Stimulated activated CD4-positive, alpha-beta T cell treated with anti-CD3 and anti-CD28 coated beads, Interleukin-12 subunit alpha, Interleukin-12 subunit beta, amount 100 ng/mL, for 4 hours (primary cell): ENCODE measurements around the gene RNASEH2B.

Experiments
- DNase-seq: peaks from one replicate; pipeline ENCODE4 v3.0.0-alpha.2; 2020

Gene RNASEH2B

DNA sequence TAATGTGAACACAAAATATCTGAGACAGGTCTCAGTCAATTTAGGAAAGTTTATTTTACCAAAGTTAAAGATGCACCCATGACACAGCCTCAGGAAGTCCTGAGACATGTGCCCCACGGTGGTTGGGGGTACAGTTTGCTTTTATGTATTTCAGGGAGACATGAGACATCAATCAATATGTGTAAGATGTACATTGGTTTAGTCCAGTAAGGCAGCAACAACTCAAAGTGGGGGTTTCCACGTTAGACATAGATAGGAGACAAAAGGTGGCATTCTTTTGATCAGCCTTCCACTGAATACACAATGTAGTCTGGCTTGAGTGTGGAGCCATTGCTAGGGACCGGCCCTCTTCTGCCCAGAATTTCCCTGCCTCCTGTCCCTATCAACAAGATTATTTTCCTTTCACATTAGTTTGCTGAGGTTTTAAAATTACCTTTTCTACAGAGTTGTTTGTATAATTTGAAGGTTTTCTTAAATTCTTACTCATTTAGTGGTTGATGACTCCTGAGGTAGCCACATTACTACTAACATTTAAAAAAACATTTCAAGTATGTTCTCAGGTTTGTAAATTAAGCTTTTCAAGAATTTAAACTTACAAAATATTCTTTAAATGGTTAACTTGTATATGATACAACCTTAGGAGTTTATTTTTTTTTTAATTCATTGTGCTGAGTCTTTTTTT lies 33.2 kb downstream of the RNASEH2B start:
- no peak for DNase-seq

DNA sequence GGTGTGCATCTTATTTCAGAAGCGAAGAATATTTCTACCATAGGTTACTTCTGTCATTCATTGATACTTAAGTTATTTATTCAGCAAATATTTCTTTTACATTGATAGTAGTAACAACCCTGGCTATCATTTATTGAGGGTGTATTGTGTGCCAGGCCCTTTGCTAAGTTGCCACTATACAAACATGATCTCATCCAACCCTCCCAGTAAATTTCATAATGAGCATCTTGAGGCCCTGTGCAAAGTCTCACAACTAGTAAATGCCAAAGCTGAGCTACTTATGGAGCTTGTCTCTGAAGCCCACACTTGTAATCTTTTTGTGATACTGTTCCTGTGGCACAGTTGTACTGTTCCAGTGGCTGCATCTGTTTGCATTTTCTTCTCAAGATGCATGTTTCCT lies 36.1 kb downstream of the RNASEH2B start:
- no peak for DNase-seq

DNA sequence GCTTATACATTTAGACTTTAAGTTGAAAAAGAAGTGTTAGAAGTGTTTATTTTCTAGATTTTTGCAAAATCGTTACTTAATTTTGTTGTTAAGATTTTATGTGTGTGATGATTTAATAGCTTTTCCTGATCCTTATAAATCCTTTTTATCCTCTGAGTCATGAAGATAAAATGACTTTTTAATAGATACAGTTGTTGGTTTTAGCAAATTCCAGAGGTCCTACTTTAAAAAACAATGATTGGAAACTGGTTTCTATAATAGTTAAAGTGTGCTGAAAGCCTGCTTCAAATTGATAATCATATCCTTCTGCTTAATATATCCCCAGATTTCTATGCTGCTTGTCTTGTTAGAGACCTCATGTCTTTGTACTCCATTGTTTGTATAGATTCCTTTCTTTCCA lies 39.0 kb downstream of the RNASEH2B start:
- DNase-seq = no peak

DNA sequence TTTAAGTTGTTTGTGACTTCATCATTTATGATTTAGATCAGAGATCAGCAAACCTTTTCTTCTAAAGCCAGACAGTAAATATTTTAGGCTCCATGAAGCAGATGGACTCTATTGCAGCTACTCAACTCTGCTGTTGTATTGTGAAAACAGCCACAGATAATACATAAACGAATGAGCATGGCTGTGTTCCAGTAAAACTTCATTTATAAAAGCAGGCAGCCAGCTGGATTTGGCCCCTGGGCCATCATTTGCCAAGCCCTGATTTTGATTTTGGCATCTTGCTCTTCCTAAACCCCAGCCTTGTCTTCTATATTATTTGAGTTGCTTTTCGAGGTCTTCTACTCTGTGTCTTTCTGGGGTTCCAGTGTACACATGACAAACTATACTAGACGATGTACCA lies 41.3 kb downstream of the RNASEH2B start:
- no peak for DNase-seq

DNA sequence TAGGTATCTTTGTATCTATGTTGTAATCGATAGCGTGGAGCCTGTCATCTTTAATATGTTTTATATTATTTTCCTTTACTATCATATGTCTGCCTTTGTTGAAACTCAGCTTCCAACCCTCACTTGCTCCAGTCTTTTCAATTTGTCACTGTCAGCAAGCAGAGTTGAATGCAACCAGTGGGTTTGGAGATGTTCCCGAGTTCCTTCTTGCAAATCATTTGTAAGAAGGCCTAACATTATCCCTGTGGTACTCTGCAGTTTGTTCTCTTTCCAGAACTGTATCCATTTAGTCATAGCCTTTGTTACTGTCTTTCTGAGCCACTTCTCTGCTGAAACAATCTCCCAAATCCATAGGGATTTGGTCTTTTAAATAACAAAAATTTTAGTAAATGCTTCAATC lies 41.8 kb downstream of the RNASEH2B start:
- DNase-seq = no peak

DNA sequence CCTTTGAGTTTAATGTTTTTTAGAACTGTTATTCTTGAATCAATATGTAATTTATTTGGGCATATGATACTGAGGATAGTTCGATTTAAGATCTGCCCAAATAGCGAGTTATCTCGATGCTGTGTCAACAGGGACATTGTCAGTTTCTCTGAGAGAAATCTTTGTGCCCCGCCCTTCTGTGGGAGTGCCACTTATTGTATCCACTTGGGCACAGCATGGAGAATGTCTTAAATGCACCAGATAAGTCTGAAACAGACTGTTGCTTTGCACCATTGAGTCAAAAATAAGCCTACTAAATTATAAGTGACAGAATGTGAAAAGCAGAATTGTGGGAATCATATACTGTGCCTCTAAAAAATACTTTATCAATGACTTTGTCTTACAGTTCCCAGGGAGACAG lies 45.6 kb downstream of the RNASEH2B start:
- DNase-seq = no peak

DNA sequence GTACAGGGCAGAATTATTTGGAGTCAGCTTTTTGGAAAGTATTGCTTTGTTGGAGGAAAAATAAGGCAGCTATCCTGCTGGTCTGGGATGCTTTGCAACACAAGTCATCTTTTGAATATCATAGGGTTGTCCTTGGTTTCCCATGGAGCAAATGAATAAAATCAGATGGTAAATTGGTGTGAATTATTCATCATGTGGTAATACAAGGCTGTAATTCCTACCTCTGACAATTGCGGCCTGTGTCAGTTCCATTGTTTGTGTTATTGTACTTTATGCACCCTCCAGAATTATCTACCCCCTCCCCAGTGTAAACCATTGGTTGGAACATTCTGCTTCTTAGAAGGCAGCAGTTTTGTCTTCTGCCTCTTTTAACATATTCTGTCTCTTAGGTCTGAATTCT lies 46.2 kb downstream of the RNASEH2B start:
- no peak for DNase-seq

DNA sequence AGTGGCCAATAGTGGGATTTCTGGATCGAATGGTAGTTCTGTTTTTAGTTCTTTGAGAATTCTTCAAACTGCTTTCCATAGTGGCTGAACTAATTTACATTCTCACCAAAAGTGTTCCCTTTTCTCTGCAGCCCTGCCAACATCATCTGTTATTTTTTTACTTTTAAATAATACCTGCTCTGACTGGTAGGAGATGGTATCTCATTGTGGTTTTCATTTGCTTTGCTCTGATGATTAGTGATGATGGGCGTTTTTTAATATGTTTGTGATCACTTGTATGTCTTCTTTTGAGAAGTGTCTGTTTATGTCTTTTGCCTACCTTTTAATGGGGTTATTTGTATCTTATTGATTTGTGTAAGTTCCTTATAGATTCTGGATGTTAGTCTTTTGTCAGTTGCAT lies 48.0 kb downstream of the RNASEH2B start:
- DNase-seq = no peak

DNA sequence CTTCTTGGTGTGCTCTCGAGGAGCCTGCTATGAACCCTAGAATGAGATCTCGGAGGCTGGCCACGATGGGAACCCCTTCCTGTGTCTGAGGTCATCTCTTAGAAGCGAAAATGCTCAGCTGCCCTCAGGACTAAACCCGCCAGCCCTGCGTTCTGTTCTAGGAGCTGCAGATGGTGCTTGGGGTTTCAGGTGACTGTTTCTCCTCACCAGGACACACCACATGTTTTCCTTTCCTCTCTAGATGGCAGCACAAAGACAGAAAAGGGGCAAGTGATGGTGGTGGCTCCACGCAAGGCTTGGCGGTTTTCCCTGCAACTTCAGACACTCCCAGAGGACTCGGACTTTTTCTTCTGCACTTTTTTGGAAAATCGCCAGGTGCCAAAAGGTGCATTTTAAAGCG lies 60.1 kb downstream of the RNASEH2B start:
- DNase-seq = no peak

DNA sequence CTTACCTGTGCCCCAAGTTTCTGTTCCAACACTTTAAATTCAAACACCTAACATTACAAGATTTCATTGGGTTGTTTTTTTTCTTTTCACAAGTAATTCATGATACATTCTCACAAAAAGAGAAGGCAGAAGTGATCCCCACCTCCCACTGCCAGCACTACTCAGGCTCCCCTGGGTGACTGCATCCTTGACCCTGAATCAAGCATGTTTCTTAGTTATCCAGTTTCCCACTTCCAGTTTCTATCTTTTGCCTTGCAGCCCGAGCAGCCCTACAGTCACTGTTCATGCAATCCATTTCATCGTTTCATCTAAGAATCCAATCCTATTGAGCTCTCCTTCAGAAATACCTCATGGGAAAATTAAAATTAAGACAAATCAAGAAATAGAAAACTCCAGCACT lies 61.4 kb downstream of the RNASEH2B start:
- DNase-seq = no peak

DNA sequence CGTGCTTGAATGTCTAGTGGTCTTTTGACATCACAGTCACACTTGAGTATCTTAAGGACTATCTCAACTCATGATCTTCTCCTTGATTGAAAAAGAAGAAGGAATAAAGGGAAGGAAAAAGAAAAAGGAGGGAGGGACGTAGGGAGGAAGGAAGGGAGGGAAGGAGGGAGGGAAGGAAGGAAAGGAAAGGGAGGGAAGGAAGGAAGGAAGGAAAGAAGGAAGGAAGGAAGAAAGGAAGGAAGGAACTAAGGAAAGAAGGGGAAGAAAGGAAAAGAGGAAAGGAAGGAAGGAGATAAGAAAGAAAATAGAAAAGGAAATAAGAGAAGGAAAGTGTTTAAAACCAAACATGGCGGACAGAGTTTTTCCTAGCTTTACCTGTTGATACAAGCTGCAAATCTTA lies 64.7 kb downstream of the RNASEH2B start:
- no peak for DNase-seq

DNA sequence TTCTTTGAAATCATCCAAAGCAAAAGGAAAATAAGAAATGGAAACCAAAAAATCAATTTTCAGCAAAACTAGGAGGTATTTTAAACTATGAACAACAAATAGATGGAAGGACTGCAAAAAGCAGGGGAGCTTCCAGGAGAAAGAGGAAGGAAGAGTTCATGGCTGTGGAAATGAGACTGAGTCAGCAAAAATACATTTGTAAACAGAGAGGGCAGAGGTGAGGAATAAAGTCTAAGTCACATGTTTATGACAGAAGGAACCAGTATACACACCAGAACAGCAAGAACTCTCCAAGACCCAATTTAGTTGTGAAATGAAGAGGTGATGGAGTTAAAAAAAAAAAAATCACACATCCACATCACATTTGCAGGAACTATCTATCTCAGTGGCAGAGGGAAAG lies 69.6 kb downstream of the RNASEH2B start:
- DNase-seq = no peak

DNA sequence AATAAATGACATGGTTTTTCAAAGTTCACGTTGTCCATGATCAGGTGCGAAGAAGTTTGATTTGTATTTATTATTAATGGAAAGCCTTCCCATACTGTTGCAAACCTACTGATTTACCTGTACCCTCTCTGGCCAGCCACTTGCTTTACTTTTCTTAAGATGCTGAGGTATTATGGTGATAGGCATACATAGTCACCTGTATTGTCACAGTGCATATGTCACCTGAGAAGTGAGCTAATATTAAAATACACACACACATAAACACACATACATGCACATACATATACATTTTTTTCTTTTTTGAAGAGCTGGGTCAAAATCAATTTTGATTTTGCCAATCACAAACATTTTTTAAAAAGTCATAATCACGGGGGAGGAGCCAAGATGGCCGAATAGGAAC lies 72.1 kb downstream of the RNASEH2B start:
- DNase-seq = no peak

DNA sequence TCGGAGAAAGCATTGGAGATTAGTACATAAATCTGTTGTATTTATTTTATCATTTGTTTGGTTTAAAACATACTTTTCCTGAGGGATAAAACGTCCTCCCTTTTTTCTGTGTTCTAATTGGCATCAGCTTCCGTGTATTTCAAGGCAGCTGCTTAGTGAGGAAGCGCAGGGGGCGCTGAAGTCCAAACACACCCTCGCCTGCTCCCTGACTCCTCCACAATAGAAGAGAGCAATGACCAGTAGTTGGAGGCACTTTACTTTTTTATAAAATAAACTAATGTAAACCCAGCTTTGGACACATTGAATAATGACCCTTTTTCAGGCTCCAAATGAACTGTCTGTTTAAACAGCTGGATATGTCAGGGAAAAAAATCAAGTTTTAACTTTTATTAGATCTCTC lies 79.9 kb downstream of the RNASEH2B start:
- no peak for DNase-seq

DNA sequence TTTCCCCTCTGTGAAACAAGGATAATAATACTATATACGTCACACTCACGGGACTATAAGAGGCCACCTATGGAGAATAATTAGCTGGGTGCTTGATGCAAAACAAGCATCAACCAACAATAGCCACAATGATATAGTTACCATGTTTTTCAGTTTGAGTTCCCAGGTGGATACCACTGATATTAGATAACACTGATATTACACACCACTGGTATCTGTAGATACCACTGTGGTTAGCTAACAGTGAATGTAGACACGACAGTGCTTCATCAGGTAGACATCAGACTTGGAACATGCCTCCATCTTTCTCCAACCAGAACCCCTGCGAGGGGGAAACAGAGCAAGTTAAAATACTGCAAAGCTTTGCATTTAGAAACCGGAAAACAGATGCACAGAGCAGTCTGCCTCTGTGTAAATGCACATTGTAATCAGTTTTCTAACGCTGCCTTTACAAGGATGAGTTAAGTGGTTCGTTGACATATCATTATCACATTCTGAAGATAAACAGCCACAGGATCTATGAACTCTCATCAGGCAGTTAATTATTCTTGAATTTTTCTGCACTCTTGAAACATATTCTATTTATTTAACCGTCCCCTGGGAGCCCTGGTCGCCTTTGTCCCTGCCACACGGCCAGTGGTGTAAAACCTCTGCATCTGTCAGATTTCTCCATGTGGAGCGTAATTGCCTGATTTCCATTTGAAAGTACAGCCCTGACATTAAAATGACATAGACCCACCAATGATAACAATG lies 80.7 kb downstream of the RNASEH2B start:
- no peak for DNase-seq

DNA sequence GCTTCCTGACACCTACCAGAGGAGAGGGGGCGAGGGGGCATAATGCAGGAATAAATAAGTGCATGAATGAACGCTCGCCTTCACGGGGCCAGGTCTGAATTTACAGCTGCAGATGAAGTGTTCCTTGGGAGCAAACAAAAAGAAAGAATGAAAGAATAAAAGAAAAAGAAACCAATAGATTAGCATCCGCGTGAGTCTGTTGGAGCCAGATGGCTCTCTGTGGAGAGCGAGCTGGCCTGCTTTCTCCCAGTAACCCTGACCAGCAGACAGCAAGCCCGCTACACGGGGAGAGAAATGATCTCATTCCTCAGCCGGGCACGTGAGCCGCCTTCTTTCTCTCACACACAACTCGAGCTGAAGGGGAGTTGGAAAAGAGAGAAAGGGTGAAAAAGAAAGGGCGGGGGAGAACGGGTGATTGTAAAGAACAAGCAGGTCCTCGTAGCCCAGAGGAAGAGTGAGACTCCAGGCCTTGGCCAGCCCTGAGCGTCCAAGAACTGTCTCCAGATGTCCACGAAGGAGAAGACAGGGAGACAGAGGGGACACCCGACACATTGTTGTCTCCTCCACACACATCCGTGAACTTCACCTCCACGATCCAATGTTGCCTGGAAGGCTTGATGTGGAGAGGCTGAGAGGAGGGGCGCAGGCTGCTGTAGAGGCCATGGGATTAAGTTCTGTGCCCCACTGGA lies 81.4 kb downstream of the RNASEH2B start:
- DNase-seq = no peak

DNA sequence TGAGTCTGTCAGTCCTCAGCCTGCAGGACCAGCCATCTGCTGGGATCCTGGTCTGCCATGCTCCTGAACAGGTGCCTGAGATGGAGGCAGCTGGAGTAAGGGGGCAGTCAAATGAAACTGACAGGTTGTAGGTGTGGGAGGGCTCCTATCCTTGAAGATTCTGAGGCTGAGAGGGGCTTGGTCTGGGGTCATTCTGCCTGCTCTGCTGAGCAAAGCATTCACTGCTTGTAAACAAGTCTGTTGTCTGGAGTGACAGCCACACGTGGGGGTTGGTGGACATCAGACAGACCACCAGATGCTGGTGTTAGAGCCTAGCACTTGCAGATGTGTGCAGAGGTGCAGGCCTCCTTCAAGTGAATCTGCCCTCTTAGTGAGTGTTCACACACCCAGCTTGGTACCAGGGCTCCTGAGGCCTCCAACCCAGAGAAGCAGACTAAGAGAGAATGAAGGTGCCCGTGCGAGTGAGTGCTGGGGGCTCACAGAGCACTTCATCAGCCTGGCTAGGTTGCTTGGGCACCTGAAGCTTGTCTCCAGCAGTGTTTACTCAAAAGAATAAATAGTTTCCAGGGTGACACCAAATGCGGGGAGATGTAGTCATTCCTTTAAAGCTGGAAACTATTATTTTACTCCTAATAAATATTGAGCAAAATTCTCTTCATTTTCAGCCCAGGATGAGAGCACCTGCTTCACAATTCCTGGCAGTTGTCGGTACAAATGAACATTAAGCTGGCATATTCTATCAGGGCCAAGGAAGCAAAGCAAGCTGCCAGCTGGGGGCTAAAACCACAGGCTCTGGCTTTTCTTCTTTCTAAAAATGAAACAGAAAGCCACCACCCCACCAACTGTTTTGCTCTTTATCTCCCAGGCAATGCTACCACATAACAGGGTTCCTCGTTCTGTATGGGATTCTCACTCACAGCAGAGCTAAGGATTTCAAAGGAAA lies 82.3 kb downstream of the RNASEH2B start:
- no peak for DNase-seq

DNA sequence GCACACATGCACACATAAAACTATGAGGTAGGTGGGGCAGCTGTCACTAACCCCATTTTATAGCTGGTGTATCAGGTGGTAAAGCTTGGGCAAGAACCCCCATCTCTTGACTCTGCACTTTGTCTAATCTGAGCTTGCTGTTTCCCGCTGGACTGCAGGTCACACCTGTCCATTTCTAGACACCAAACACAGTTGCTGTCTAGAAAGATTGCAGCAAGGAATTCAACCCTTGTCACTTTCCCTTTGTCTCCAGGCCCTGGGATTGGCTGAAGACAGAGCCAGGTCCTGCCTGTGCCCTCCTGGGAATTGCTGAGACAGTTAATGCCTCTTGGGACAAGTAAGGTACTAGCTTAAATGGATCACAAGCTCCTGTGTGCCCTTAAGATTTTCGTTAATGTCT lies 83.8 kb downstream of the RNASEH2B start:
- DNase-seq = no peak

DNA sequence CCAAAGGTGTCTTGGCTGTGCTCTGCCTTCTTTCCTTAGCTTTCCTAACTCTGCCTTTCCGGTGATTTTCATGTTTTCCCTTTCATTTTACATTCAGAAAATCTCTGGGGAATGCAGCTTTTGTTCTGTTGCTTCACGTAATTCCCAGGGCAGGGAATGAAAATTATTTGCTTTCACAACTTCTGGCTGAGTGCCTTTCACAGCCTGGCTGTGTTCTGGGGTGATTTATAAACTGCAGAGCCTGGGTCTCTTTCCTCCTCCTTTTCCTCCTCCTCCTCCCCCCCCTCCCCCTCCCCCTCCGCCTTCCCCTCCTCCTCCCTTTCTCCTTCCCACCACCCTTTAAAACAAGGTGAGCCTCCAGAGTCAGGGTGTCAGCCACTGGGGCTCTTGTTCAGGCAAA lies 84.3 kb downstream of the RNASEH2B start:
- DNase-seq = no peak

DNA sequence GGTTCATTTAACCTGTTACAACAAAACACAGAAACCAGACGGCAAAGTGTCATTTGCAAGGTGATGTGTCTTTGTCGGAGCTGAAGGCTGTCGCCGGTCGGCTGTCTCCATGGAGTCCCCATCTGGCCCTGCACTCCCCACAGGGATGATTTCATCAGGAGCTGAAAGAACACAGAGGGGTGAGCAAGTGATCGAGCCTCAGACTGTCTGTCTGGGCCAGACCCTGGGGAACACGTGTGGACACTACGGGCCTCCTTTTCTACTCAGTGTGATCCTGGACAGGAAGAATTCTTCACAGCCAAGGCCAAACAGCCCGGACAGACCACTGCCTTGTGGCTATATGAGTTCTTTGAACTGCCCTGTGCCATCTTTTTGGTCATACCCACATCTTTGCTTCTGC lies 85.1 kb downstream of the RNASEH2B start:
- DNase-seq = no peak

DNA sequence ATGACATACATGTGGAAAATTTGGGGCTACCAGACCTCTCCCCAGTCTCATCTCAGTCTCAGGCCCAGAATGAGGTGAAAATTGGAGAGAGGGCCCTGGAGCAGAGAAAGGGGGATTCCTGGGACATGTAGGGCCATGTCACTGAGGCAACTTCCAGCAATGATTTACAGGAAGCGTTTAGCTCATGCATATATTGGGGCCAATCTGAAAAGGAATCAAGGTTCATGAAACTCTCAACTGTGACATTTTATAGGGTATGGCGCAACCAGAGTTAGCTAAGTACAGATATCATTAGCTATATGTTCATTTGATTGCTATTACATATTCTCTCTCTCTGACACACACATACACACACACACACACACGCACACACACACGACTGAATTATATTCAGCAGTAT lies 86.3 kb downstream of the RNASEH2B start:
- DNase-seq = no peak

DNA sequence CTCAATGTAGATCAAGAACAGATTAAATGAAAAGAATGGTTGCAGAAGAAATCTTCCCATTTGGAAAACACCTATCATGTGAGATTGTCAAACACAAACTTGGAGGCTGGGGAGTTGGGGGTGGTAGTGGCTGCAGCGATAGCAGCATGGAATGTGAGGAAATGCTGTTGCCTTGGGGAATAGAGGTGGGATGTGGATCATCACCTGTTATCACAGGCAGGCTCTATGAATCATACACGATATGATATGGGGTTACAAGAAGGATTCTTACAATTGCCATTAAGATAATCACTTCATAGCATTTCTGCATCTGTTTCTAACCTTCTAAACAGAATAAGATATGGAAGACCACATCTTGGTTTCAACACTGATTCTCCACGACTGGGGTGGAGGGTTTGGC lies 88.7 kb downstream of the RNASEH2B start:
- no peak for DNase-seq

DNA sequence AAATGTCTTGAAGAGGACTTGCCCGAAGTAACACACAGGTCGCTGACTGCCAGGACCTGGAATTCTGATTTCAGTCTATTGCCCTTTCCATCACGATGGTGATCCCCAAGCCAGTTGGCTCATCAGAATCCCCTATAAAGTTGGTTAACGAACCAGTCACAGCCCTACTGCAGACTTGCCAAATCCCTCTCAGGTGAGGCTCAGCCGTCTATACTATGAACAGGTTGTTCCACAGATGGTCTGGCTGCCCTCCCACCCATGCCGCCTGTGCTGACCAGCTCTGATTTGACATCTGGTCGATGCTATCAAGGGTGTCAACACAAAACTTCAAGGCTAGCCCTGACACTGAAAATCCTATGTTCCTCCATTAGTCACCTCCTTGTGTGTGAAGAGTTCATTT lies 90.0 kb downstream of the RNASEH2B start:
- no peak for DNase-seq
